Trophoblast cell (in vitro differentiated cells and primary cell): ENCODE measurements around the gene RBM19.

Experiments used
- DNase-seq, 2 donors: peaks; one replicate each; pipeline ENCODE4 v3.0.0-alpha.2; 2016
- H2AFZ ChIP-seq: 2 replicates; pipeline ENCODE4 v1.6.1; 2013; ENCODE audit warnings: low read length, moderate library complexity, mild to moderate bottlenecking; ENCODE audit not compliant: insufficient read depth, poor library complexity
- H2AK5ac ChIP-seq: 2 replicates; pipeline ENCODE4 v1.6.1; 2013; ENCODE audit warnings: mild to moderate bottlenecking, low read length
- H2BK120ac ChIP-seq: 2 replicates; pipeline ENCODE4 v1.6.1; 2013; ENCODE audit warnings: low read length, mild to moderate bottlenecking, moderate library complexity; ENCODE audit not compliant: insufficient read depth, poor library complexity
- H2BK12ac ChIP-seq: 2 replicates; pipeline ENCODE4 v1.6.1; 2013; ENCODE audit warnings: mild to moderate bottlenecking, low read length, moderate library complexity
- H2BK5ac ChIP-seq: 2 replicates; pipeline ENCODE4 v1.6.1; 2013; ENCODE audit warnings: low read length, low read depth, moderate library complexity, mild to moderate bottlenecking; ENCODE audit not compliant: poor library complexity
- H3K14ac ChIP-seq: 2 replicates; pipeline ENCODE4 v1.6.1; 2013; ENCODE audit warnings: mild to moderate bottlenecking, low read length
- H3K18ac ChIP-seq: 2 replicates; pipeline ENCODE4 v1.6.1; 2013; ENCODE audit warnings: mild to moderate bottlenecking, low read length
- H3K23ac ChIP-seq: 2 replicates; pipeline ENCODE4 v1.6.1; 2013; ENCODE audit warnings: low read length
- H3K27ac ChIP-seq: 2 replicates; pipeline ENCODE4 v1.5.1; 2013; ENCODE audit warnings: low read depth, mild to moderate bottlenecking, inconsistent platforms, low read length, moderate library complexity
- H3K27me3 ChIP-seq: 2 replicates; pipeline ENCODE4 v1.6.1; 2013; ENCODE audit warnings: inconsistent platforms, mild to moderate bottlenecking, low read length, moderate library complexity; ENCODE audit not compliant: insufficient read depth
- H3K36me3 ChIP-seq, 2 experiments: 1 replicate in 1 of 2; 2 replicates in 1 of 2; pipeline ENCODE4 v1.6.1; 2013; ENCODE audit warnings: low read length in 2 of 2, mild to moderate bottlenecking in 2 of 2, moderate library complexity in 1 of 2; ENCODE audit not compliant: insufficient read depth in 2 of 2, control insufficient read depth in 1 of 2
- H3K4ac ChIP-seq: 2 replicates; pipeline ENCODE4 v1.6.1; 2013; ENCODE audit warnings: low read depth, mild to moderate bottlenecking, low read length, moderate library complexity
- H3K4me1 ChIP-seq, 2 experiments: 1 replicate in 1 of 2; 2 replicates in 1 of 2; pipeline ENCODE4 v1.6.1; 2013; ENCODE audit warnings: low read length in 2 of 2, mild to moderate bottlenecking in 2 of 2, moderate library complexity in 1 of 2; ENCODE audit not compliant: insufficient read depth in 2 of 2, control insufficient read depth in 1 of 2
- H3K4me2 ChIP-seq: 2 replicates; pipeline ENCODE4 v1.6.1; 2013; ENCODE audit warnings: inconsistent platforms, mild to moderate bottlenecking, low read length, moderate library complexity
- H3K4me3 ChIP-seq: 2 replicates; pipeline ENCODE4 v1.5.1; 2013; ENCODE audit warnings: mild to moderate bottlenecking, low read depth, low read length, inconsistent platforms
- H3K79me1 ChIP-seq: one replicate; pipeline ENCODE4 v1.6.1; 2013; ENCODE audit warnings: low read length
- H3K79me2 ChIP-seq: 2 replicates; pipeline ENCODE4 v1.6.1; 2013; ENCODE audit warnings: low read length, mild to moderate bottlenecking; ENCODE audit not compliant: control insufficient read depth, insufficient read depth, poor library complexity
- H3K9ac ChIP-seq: 2 replicates; pipeline ENCODE4 v1.6.1; 2013; ENCODE audit warnings: mild to moderate bottlenecking, low read length
- H3K9me3 ChIP-seq: 2 replicates; pipeline ENCODE4 v1.6.1; 2013; ENCODE audit warnings: low read depth, mild to moderate bottlenecking, control low read depth, inconsistent platforms, low read length; ENCODE audit not compliant: insufficient read depth
- H4K12ac ChIP-seq: 2 replicates; pipeline ENCODE4 v1.6.1; 2013; ENCODE audit warnings: low read depth, mild to moderate bottlenecking, low read length, moderate library complexity
- H4K8ac ChIP-seq: 2 replicates; pipeline ENCODE4 v1.6.1; 2013; ENCODE audit warnings: low read depth, mild to moderate bottlenecking, low read length, moderate library complexity
- H4K91ac ChIP-seq: one replicate; pipeline ENCODE4 v1.6.1; 2013; ENCODE audit warnings: low read depth, mild to moderate bottlenecking, low read length, moderate library complexity
- WGBS: extraction: QIAGEN DNeasy Blood & Tissue Kit; methylation state at CpG from one replicate; pipeline ENCODE4 v1.1.7; 2013; ENCODE audit warnings: missing lambda C conversion rate; ENCODE audit not compliant: insufficient read length, insufficient coverage; ENCODE audit errors: extremely low coverage; 5-methylcytosine and 5-hydroxymethylcytosine counted together

The RBM19 gene

GRCh38 chr12:114012744-114013431 is 46.8 kb upstream of the RBM19 start:
- H3K27ac ChIP-seq, result no peak overlapping the region
- no peaks in the 10 kb centered on the region for H3K79me1 ChIP-seq
- H3K27me3 ChIP-seq, result no peaks in the 10 kb centered on the region
- DNase-seq, result no peak
- no peaks in the 10 kb centered on the region for H3K79me2 ChIP-seq
- no peak overlapping the region for H2BK120ac ChIP-seq
- no peak overlapping the region for H2AK5ac ChIP-seq
- H3K4me1 ChIP-seq, result no peaks in the 10 kb centered on the region
- WGBS, result 100% methylated on average over 1 of the region's 3 CpGs
- no peak overlapping the region for H2AFZ ChIP-seq
- no peaks in the 10 kb centered on the region for H3K36me3 ChIP-seq
- no peak overlapping the region for H3K9ac ChIP-seq
- H3K4me2 ChIP-seq, result no peak overlapping the region
- no peak overlapping the region for H4K12ac ChIP-seq
- H2BK12ac ChIP-seq, result no peak overlapping the region
- no peak overlapping the region for H2BK5ac ChIP-seq
- H3K23ac ChIP-seq, result no peak overlapping the region
- no peak overlapping the region for H4K91ac ChIP-seq
- no peak overlapping the region for H4K8ac ChIP-seq
- no peak overlapping the region for H3K4me3 ChIP-seq
- H3K9me3 ChIP-seq, result peaks cover 1% of the 10 kb centered on the region
- H3K18ac ChIP-seq, result no peak overlapping the region
- no peak overlapping the region for H3K14ac ChIP-seq
- no peak overlapping the region for H3K4ac ChIP-seq

DNA sequence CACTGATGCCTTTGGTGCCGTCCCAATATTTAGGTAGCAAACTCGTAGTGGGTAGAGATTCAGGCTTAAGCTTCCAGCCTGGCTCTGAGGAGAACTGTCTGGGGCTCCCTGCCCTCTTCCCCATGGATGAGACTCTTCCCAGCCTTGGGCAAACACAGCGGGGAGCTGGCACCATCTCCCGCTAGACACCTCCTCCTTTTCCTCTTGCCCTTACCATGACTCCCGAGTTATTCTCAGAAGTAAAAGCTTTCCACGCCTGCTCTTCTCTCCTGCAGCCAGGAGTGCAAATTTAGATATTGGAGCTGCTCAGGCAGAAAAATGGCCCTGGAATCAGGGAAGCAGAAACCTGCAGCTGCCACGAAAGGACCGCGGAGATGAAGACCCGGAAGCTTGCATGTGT is 45.6 kb upstream of the RBM19 start:
- Histone ChIP-seq H3K14ac (no peak overlapping the region), H2BK120ac (no peak overlapping the region), H3K4me1 (no peaks in the 10 kb centered on the region), H3K4ac (no peak overlapping the region), H3K79me2 (no peaks in the 10 kb centered on the region), H3K4me2 (no peak overlapping the region), H2BK12ac (no peak overlapping the region), H4K12ac (no peak overlapping the region), H3K27me3 (no peaks in the 10 kb centered on the region), H3K18ac (no peak overlapping the region), H2BK5ac (no peak overlapping the region), H3K9ac (no peak overlapping the region), H2AK5ac (no peak overlapping the region), H3K36me3 (no peaks in the 10 kb centered on the region), H3K27ac (no peak overlapping the region), H3K4me3 (no peak overlapping the region), H4K8ac (no peak overlapping the region), H3K9me3 (peaks cover 1% of the 10 kb centered on the region), H4K91ac (no peak overlapping the region), H2AFZ (no peak overlapping the region), H3K23ac (no peak overlapping the region), H3K79me1 (no peaks in the 10 kb centered on the region)
- DNase-seq, result no peak
- no CpG with 5 or more reads among the region's 10 CpGs for WGBS

DNA sequence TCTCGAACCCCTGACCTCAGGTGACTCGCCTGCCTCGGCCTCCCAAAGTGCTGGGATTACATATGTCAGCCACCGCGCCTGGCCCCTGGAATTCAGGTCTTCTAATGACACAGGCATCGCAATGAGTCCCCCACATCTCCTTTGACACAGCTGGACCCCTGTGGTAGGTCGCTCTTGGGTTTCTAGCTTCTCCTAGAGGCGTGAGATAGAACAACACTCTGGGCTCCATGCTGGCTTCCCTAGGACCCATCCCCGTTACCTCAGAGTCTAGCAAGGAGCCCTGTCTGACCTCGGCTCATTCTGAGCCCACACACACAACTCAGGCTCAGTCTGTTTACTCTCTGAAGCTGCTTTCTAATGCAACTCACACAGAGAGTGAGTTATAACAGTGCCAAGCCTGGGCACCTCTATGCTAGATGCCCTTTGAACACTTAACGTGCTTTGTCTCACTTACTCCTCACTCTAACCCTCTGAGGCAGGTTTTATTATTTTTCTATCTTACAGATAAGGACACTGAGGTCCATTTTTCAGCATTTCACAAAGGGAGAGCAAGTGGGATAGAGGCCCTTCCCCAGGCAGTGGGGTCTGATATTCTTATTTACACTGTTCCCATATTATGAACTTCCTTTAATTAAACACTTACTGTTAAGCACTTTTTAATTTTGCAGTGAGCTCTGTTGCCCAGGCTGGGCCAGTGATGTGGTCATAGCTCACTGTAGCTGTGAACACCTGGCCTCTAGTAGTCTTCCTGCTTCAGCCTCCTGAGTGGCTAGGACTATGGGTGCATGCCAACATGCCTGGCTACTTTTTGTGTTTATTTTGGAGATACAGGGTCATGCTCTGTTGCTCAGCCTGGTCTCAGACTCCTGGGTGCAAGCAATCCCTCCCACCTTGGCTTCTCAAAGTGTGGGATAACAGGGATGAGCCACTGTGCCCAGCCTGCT is 40.6 kb upstream of the RBM19 start:
- Histone ChIP-seq H2BK12ac (no peak overlapping the region), H2BK5ac (no peak overlapping the region), H3K79me1 (no peaks in the 10 kb centered on the region), H3K79me2 (no peaks in the 10 kb centered on the region), H3K9me3 (peaks cover 1% of the 10 kb centered on the region), H3K9ac (no peak overlapping the region), H4K8ac (no peak overlapping the region), H3K27me3 (no peaks in the 10 kb centered on the region), H3K14ac (no peak overlapping the region), H3K36me3 (no peaks in the 10 kb centered on the region), H3K18ac (no peak overlapping the region), H3K4me1 (no peaks in the 10 kb centered on the region), H3K4me2 (no peak overlapping the region), H4K91ac (no peak overlapping the region), H3K27ac (no peak overlapping the region), H2AFZ (no peak overlapping the region), H2BK120ac (no peak overlapping the region), H3K4me3 (no peak overlapping the region), H3K23ac (no peak overlapping the region), H2AK5ac (no peak overlapping the region), H4K12ac (no peak overlapping the region), H3K4ac (no peak overlapping the region)
- WGBS, result no CpG with 5 or more reads among the region's 11 CpGs
- no peak for DNase-seq

- no peak overlapping the region for H3K14ac ChIP-seq
- no peak for DNase-seq
- H3K4me3 ChIP-seq, result no peak overlapping the region
- H2AFZ ChIP-seq, result no peak overlapping the region
- no peak overlapping the region for H4K12ac ChIP-seq
- no peak overlapping the region for H2BK120ac ChIP-seq
- H3K4me2 ChIP-seq, result no peak overlapping the region
- no peaks in the 10 kb centered on the region for H3K36me3 ChIP-seq
- no peaks in the 10 kb centered on the region for H3K9me3 ChIP-seq
- H3K18ac ChIP-seq, result no peak overlapping the region
- H2BK5ac ChIP-seq, result no peak overlapping the region
- H3K27ac ChIP-seq, result no peak overlapping the region
- no peak overlapping the region for H3K4ac ChIP-seq
- no peak overlapping the region for H4K8ac ChIP-seq
- H4K91ac ChIP-seq, result no peak overlapping the region
- H3K79me2 ChIP-seq, result no peaks in the 10 kb centered on the region
- H2BK12ac ChIP-seq, result no peak overlapping the region
- no peak overlapping the region for H2AK5ac ChIP-seq
- H3K4me1 ChIP-seq, result no peaks in the 10 kb centered on the region
- H3K9ac ChIP-seq, result no peak overlapping the region
- H3K27me3 ChIP-seq, result no peaks in the 10 kb centered on the region
- no CpG with 5 or more reads among the region's 3 CpGs for WGBS
- no peaks in the 10 kb centered on the region for H3K79me1 ChIP-seq
- no peak overlapping the region for H3K23ac ChIP-seq
Measured at GRCh38 chr12:114004402-114004801, 38.3 kb upstream of the RBM19 start.
